ENCODE measurements around the gene CSAD. TPM values are rescaled to one million over a fixed set of nuclear protein-coding genes. Genes with fewer than 3 reads are reported as not detected.

The CSAD gene
- polyA plus RNA-seq, 1 experiment: 18.9 TPM

- POLR2A ChIA-PET: no interaction called here
- no peak overlapping the region for H3K27ac ChIP-seq (ENCODE audit: low read depth, low read length)
- no peak for DNase-seq (ENCODE audit: low read depth, low spot score)
- H3K4me3 ChIP-seq (ENCODE audit: low read depth, low read length): no peak overlapping the region
- no peaks in the 10 kb centered on the region for H3K9me3 ChIP-seq (ENCODE audit: control insufficient read depth, insufficient read depth, low read length)
- peak; percentile 35; the same call in 1 of the 2 replicates for TF ChIP-seq CTCF (IDR thresholded peaks at IDR 0.05; ENCODE audit: low read depth, low read length)
- CTCF ChIA-PET: interaction anchor here (0.7 to 2.3 kb wide), 5 partner anchors 9 to 115 kb away, joined by 3 to 16 read pairs (median 3); no protein-coding TSS in a partner anchor
- H3K27me3 ChIP-seq (ENCODE audit: control insufficient read depth, insufficient read depth, low read length): no peaks in the 10 kb centered on the region
Observed at GRCh38 chr12:53174881-53175491, 5.7 kb downstream of the CSAD start.

- H3K27ac ChIP-seq (ENCODE audit: low read depth, low read length): no peak overlapping the region
Observed at GRCh38 chr12:53173085-53173715, 7.5 kb downstream of the CSAD start.

GRCh38 chr12:53172352-53172751, 8.4 kb downstream of the CSAD start:
- H3K9me3 ChIP-seq (ENCODE audit: control insufficient read depth, insufficient read depth, low read length): no peaks in the 10 kb centered on the region
- CTCF ChIA-PET: interaction anchor here (4.2 kb wide), 1 partner anchor 13 kb away, joined by 47 read pairs; no protein-coding TSS in a partner anchor
- H3K27me3 ChIP-seq (ENCODE audit: control insufficient read depth, insufficient read depth, low read length): no peaks in the 10 kb centered on the region
- POLR2A ChIA-PET: interaction anchor here (0.7 to 1.5 kb wide), 4 partner anchors 8 to 93 kb away, joined by 3 to 4 read pairs (median 3); partner anchors contain the start of genes CSAD and SPRYD3
- H3K27ac ChIP-seq (ENCODE audit: low read depth, low read length): peak overlapping the region; percentile 21
- TF ChIP-seq CTCF (IDR thresholded peaks at IDR 0.05; ENCODE audit: low read depth, low read length): no peak
- peak; percentile 45 for DNase-seq (ENCODE audit: low read depth, low spot score)
- no peak overlapping the region for H3K4me3 ChIP-seq (ENCODE audit: low read depth, low read length)

More at GRCh38 chr12:53173085-53173715, 7.5 kb downstream of the CSAD start:
- DNase-seq (ENCODE audit: low read depth, low spot score): no peak
- Histone ChIP-seq H3K9me3 (ENCODE audit: control insufficient read depth, insufficient read depth, low read length) (no peaks in the 10 kb centered on the region), H3K27me3 (ENCODE audit: control insufficient read depth, insufficient read depth, low read length) (no peaks in the 10 kb centered on the region), H3K4me3 (ENCODE audit: low read depth, low read length) (no peak overlapping the region)
- no peak for TF ChIP-seq CTCF (IDR thresholded peaks at IDR 0.05; ENCODE audit: low read depth, low read length)
- POLR2A ChIA-PET: interaction anchor here (0.7 kb wide), 2 partner anchors 22 to 102 kb away, joined by 3 read pairs; no protein-coding TSS in a partner anchor
- CTCF ChIA-PET: interaction anchor here (0.7 to 4.2 kb wide), 2 partner anchors 14 to 249 kb away, joined by 3 to 47 read pairs; no protein-coding TSS in a partner anchor

- H3K27ac ChIP-seq (ENCODE audit: low read depth, low read length): no peak overlapping the region
- no peak for DNase-seq (ENCODE audit: low read depth, low spot score)
- POLR2A ChIA-PET: interaction anchor here (0.7 to 1.5 kb wide), 3 partner anchors 8 to 93 kb away, joined by 3 to 4 read pairs (median 3); partner anchors contain the start of genes CSAD and SPRYD3
Observed at GRCh38 chr12:53171725-53172329, 8.9 kb downstream of the CSAD start.

More at GRCh38 chr12:53171725-53172329, 8.9 kb downstream of the CSAD start:
- CTCF ChIA-PET: interaction anchor here (4.2 kb wide), 1 partner anchor 12 kb away, joined by 47 read pairs; no protein-coding TSS in a partner anchor
- Histone ChIP-seq H3K27me3 (ENCODE audit: control insufficient read depth, insufficient read depth, low read length) (no peaks in the 10 kb centered on the region), H3K4me3 (ENCODE audit: low read depth, low read length) (no peak overlapping the region), H3K9me3 (ENCODE audit: control insufficient read depth, insufficient read depth, low read length) (no peaks in the 10 kb centered on the region)
- TF ChIP-seq CTCF (IDR thresholded peaks at IDR 0.05; ENCODE audit: low read depth, low read length): no peak
